Panc1 (cell line): ENCODE measurements around the gene KIAA1958. TPM values are rescaled to one million over a fixed set of nuclear protein-coding genes. Genes with fewer than 3 reads are reported as not detected.

ENCODE experiments used
- ATAC-seq: fragments of 200-7000 bp; cut with Tn5 transposase; 2 replicates; pipeline ENCODE4 v1.9.1; 2020; ENCODE audit warnings: mild to moderate bottlenecking, moderate library complexity
- BruUV-seq: library from RNA; stranded (reverse); fragments of 400-500 nt; replicated peaks from 2 replicates; lab custom pipeline; 2021; lab: Mats Ljungman, UMichigan
- CTCF ChIA-PET: fragments of 300-600 bp; sonication (Branson Sonifier 250); formaldehyde crosslinking; loops from one replicate; lab custom pipeline; 2022; ENCODE audit warnings: antibody characterized with exemption; lab: Charles Lee
- POLR2A ChIA-PET: fragments of 300-600 bp; sonication (Branson Sonifier 250); formaldehyde crosslinking; loops from one replicate; lab custom pipeline; 2022; ENCODE audit warnings: antibody characterized with exemption; lab: Charles Lee
- DNase-seq: peaks from one replicate; pipeline ENCODE4 v3.0.0-alpha.2; 2010; ENCODE audit warnings: low read depth, low spot score
- H3K27ac ChIP-seq: 2 replicates; pipeline ENCODE4 v1.5.1; 2011; ENCODE audit warnings: mild to moderate bottlenecking, low read length, inconsistent platforms
- H3K27me3 ChIP-seq: fragments of 200-500 bp; sonication (Bioruptor generic); 2 replicates; pipeline ENCODE4 v1.6.0; 2014; ENCODE audit warnings: low read length, inconsistent platforms; ENCODE audit not compliant: control insufficient read depth, insufficient read depth
- H3K36me3 ChIP-seq: fragments of 200-500 bp; sonication (Bioruptor generic); 2 replicates; pipeline ENCODE4 v1.5.1; 2014; ENCODE audit warnings: inconsistent platforms, mild to moderate bottlenecking, low read length, moderate library complexity; ENCODE audit not compliant: control insufficient read depth, insufficient read depth
- H3K4me1 ChIP-seq: 2 replicates; pipeline ENCODE4 v1.5.1; 2011; ENCODE audit warnings: inconsistent platforms, mild to moderate bottlenecking, low read length, moderate library complexity; ENCODE audit not compliant: control insufficient read depth, insufficient read depth
- H3K4me3 ChIP-seq, 2 experiments: 2 replicates each; pipeline ENCODE4 v1.5.1; 2011 to 2012; ENCODE audit warnings: low read depth in 2 of 2, low read length in 2 of 2, mild to moderate bottlenecking in 2 of 2, inconsistent platforms in 1 of 2, moderate library complexity in 1 of 2
- H3K9me3 ChIP-seq: fragments of 200-500 bp; sonication (Bioruptor generic); 2 replicates; pipeline ENCODE4 v1.5.1; 2014; ENCODE audit warnings: low read depth, mild to moderate bottlenecking, inconsistent platforms, low read length, moderate library complexity; ENCODE audit not compliant: control insufficient read depth, insufficient read depth
- CTCF ChIP-seq: fragments of 450-650 bp; IDR thresholded peaks from 2 replicates; pipeline ENCODE4 v1.5.1; 2017; ENCODE audit warnings: mild to moderate bottlenecking
- POLR2AphosphoS5 ChIP-seq: IDR thresholded peaks from 2 replicates; pipeline ENCODE4 v1.6.1; 2012; ENCODE audit warnings: mild to moderate bottlenecking, low read depth, low read length, moderate library complexity
- REST ChIP-seq, 2 experiments: IDR thresholded peaks; 2 replicates each; pipeline ENCODE4 v1.6.1; 2011 to 2012; ENCODE audit warnings: low read depth in 2 of 2, control low read depth in 1 of 2, low read length in 1 of 2, mild to moderate bottlenecking in 1 of 2, moderate library complexity in 1 of 2; ENCODE audit not compliant: insufficient read depth in 1 of 2
- SIN3A ChIP-seq: IDR thresholded peaks from 2 replicates; pipeline ENCODE4 v1.6.1; 2012; ENCODE audit warnings: low read depth, mild to moderate bottlenecking, low read length, moderate library complexity, borderline replicate concordance; ENCODE audit not compliant: insufficient read depth
- TCF7L2 ChIP-seq: IDR thresholded peaks from 2 replicates; pipeline ENCODE4 v1.6.1; 2011; ENCODE audit warnings: mild to moderate bottlenecking, low read depth, low read length, inconsistent platforms
- in situ Hi-C: cut with HindIII; loops from 2 replicates; pipeline ENCODE4 v1.10.0; 2016; ENCODE audit warnings: low sequenced_read_pairs, low pct_unique_long_range_greater_than_20kb
- intact Hi-C: fragments of 100-400 bp; cut with micrococcal nuclease; formaldehyde crosslinking; loops from one replicate; pipeline ENCODE4 v1.10.0; 2022; ENCODE audit not compliant: unreplicated experiment
- total RNA-seq: library from RNA; stranded (reverse); gene quantifications from one replicate; pipeline ENCODE4 v1.2.1, GENCODE V29; 2021; ENCODE audit not compliant: unreplicated experiment

Gene KIAA1958
- total RNA-seq, 1 experiment from 2014 or later = 10.4 TPM

GRCh38 chr9:112548836-112549595 lies 62.4 kb downstream of the KIAA1958 start:
- no TSS peak for BruUV-seq
- H3K4me1 ChIP-seq = no peaks in the 10 kb centered on the region; the same call in 1 of the 2 replicates
- TF ChIP-seq POLR2AphosphoS5 (no peak), CTCF (no peak), TCF7L2 (no peak), SIN3A (no peak), REST (IDR thresholded peaks at IDR 0.05; ENCODE audit: insufficient read depth in 1 of 2, low read depth in 2 of 2, low read length in 1 of 2) (no peak)
- POLR2A ChIA-PET = no interaction called here
- in situ Hi-C loops = no loop called here
- DNase-seq = no peak
- no peaks in the 10 kb centered on the region for H3K27me3 ChIP-seq
- H3K27ac ChIP-seq = no peak overlapping the region
- H3K9me3 ChIP-seq = no peaks in the 10 kb centered on the region
- ATAC-seq = no peak
- CTCF ChIA-PET = no interaction called here
- intact Hi-C loops = no loop called here
- no peak overlapping the region for H3K4me3 ChIP-seq
- no peaks in the 10 kb centered on the region for H3K36me3 ChIP-seq

- TF ChIP-seq TCF7L2 (no peak), CTCF (no peak), POLR2AphosphoS5 (no peak), SIN3A (no peak), REST (IDR thresholded peaks at IDR 0.05; ENCODE audit: insufficient read depth in 1 of 2, low read depth in 2 of 2, low read length in 1 of 2) (no peak)
- no TSS peak for BruUV-seq
- in situ Hi-C loops (no loop called here), intact Hi-C loops (no loop called here)
- DNase-seq = no peak
- Histone ChIP-seq H3K4me1 (no peaks in the 10 kb centered on the region; the same call in 1 of the 2 replicates), H3K36me3 (no peaks in the 10 kb centered on the region), H3K9me3 (no peaks in the 10 kb centered on the region), H3K27ac (no peak overlapping the region), H3K4me3 (no peak overlapping the region), H3K27me3 (no peaks in the 10 kb centered on the region)
- POLR2A ChIA-PET = no interaction called here
- no peak for ATAC-seq
- CTCF ChIA-PET = interaction anchor here (0.6 kb wide), 1 partner anchor 464 kb away, joined by 5 read pairs; no protein-coding TSS in a partner anchor
Observed at GRCh38 chr9:112550531-112550930, 63.9 kb downstream of the KIAA1958 start.
